Measurements from ENCODE around the gene HSP90AA1. TPM values are rescaled to one million over a fixed set of nuclear protein-coding genes. Genes with fewer than 3 reads are reported as not detected.
"Not testable (repeated sequence)": the region's sequence is repeated elsewhere in the genome, so short reads cannot be mapped to it uniquely, and the experiment has no call there.

HSP90AA1 gene
- total RNA-seq, 2 donors from 2014 or later: 423 to 540 TPM

- intact Hi-C loops (cut with DNase I): loop anchor here (5.0 kb wide), 4 partner anchors 33 to 323 kb away; partner anchors contain the start of genes DYNC1H1, PPP2R5C and ZNF839
- H3K27ac ChIP-seq: peak overlapping the region; percentile 100
- peaks cover 4 to 17% of the 10 kb centered on the region in 2 donors for H3K36me3 ChIP-seq
- no peaks in the 10 kb centered on the region for H3K27me3 ChIP-seq (replicated peaks; ENCODE audit: insufficient read depth)
- peak overlapping the region; percentile 98 to 100 for H3K4me3 ChIP-seq
- H3K9me3 ChIP-seq: no peaks in the 10 kb centered on the region
- 15% methylated on average over 10 of the region's 10 CpGs for WGBS
- TF ChIP-seq CTCF (IDR thresholded peaks at IDR 0.05): no peak
- peaks cover 5% of the 10 kb centered on the region for H3K4me1 ChIP-seq (replicated peaks)
- DNase-seq (ENCODE audit: low spot score): no peak
These were observed 1.4 kb downstream of the HSP90AA1 start for GRCh38 chr14:102085488-102085887.

GRCh38 chr14:102084931-102085330 lies 1.9 kb downstream of the HSP90AA1 start:
- Histone ChIP-seq H3K36me3 (peaks cover 4 to 17% of the 10 kb centered on the region in 2 donors), H3K27ac (peak overlapping the region in 1 of 2 donors; percentile 100), H3K9me3 (no peaks in the 10 kb centered on the region), H3K4me3 (peak overlapping the region in 1 of 2 donors; percentile 100), H3K4me1 (replicated peaks) (peaks cover 5% of the 10 kb centered on the region), H3K27me3 (replicated peaks; ENCODE audit: insufficient read depth) (no peaks in the 10 kb centered on the region)
- intact Hi-C loops (cut with DNase I): loop anchor here (5.0 kb wide), 4 partner anchors 33 to 323 kb away; partner anchors contain the start of genes DYNC1H1, PPP2R5C and ZNF839
- TF ChIP-seq POLR2A (IDR thresholded peaks at IDR 0.05): no peak
- no peak for TF ChIP-seq POLR2AphosphoS5 (IDR thresholded peaks at IDR 0.05)
- no peak for TF ChIP-seq CTCF (IDR thresholded peaks at IDR 0.05)
- WGBS: 66% methylated on average over 6 of the region's 6 CpGs
- no peak for DNase-seq (ENCODE audit: low spot score)

GRCh38 chr14:102084522-102084921 lies 2.3 kb downstream of the HSP90AA1 start:
- intact Hi-C loops (cut with DNase I); H3K4me1 ChIP-seq (replicated peaks); DNase-seq (ENCODE audit: low spot score); H3K9me3 ChIP-seq; H3K27me3 ChIP-seq (replicated peaks; ENCODE audit: insufficient read depth): not testable (repeated sequence)
- 71% methylated on average over 5 of the region's 5 CpGs for WGBS
- H3K4me3 ChIP-seq: peak overlapping the region in 1 of 2 donors; percentile 100
- peak overlapping the region in 1 of 2 donors; percentile 100 for H3K27ac ChIP-seq
- peaks cover 4 to 20% of the 10 kb centered on the region in 2 donors for H3K36me3 ChIP-seq

GRCh38 chr14:102081231-102082080 lies 5.4 kb downstream of the HSP90AA1 start:
- Histone ChIP-seq H3K27me3 (replicated peaks; ENCODE audit: insufficient read depth) (no peaks in the 10 kb centered on the region), H3K4me3 (no peak overlapping the region), H3K36me3 (peaks cover 4 to 24% of the 10 kb centered on the region in 2 donors), H3K9me3 (no peaks in the 10 kb centered on the region), H3K27ac (no peak overlapping the region), H3K4me1 (replicated peaks) (peaks cover 5% of the 10 kb centered on the region)
- TF ChIP-seq POLR2AphosphoS5 (IDR thresholded peaks at IDR 0.05): no peak
- no peak for TF ChIP-seq CTCF (IDR thresholded peaks at IDR 0.05)
- no peak for TF ChIP-seq POLR2A (IDR thresholded peaks at IDR 0.05)
- DNase-seq (ENCODE audit: low spot score): no peak
- intact Hi-C loops (cut with DNase I): no loop called here
- WGBS: 81% methylated on average over 7 of the region's 7 CpGs

GRCh38 chr14:102080183-102081080 lies 6.4 kb downstream of the HSP90AA1 start:
- intact Hi-C loops (cut with DNase I): no loop called here
- no peak overlapping the region for H3K27ac ChIP-seq
- H3K4me3 ChIP-seq: no peak overlapping the region
- H3K4me1 ChIP-seq (replicated peaks): peaks cover 5% of the 10 kb centered on the region
- TF ChIP-seq CTCF (IDR thresholded peaks at IDR 0.05) (no peak), POLR2AphosphoS5 (IDR thresholded peaks at IDR 0.05) (no peak), POLR2A (IDR thresholded peaks at IDR 0.05) (no peak)
- peaks cover 4 to 24% of the 10 kb centered on the region in 2 donors for H3K36me3 ChIP-seq
- no peak for DNase-seq (ENCODE audit: low spot score)
- 76% methylated on average over 14 of the region's 14 CpGs for WGBS
- no peaks in the 10 kb centered on the region for H3K27me3 ChIP-seq (replicated peaks; ENCODE audit: insufficient read depth)
- no peaks in the 10 kb centered on the region for H3K9me3 ChIP-seq
